Islet of Langerhans (tissue), 1 donor: ENCODE results near the gene IPCEF1.
A peak's percentile ranks its signal among the peaks of the same experiment; 100 is the strongest.
"Not testable (repeated sequence)": the region's sequence is repeated elsewhere in the genome, so short reads cannot be mapped to it uniquely, and the experiment has no call there.

Source experiments
- FAIRE-seq: peaks from one replicate; lab custom pipeline; 2011; peaks lifted over from hg19 to GRCh38; lab: Jason Lieb, UNC

IPCEF1 gene

GRCh38 chr6:154329350-154330170, 27.0 kb downstream of the IPCEF1 start:
- no peak for FAIRE-seq

GRCh38 chr6:154327313-154327712, 29.3 kb downstream of the IPCEF1 start:
- not testable (repeated sequence) for FAIRE-seq

GRCh38 chr6:154325142-154325541, 31.5 kb downstream of the IPCEF1 start:
- FAIRE-seq = no peak

- FAIRE-seq = no peak
These were observed 36.4 kb downstream of the IPCEF1 start for GRCh38 chr6:154320181-154320580.

- FAIRE-seq = peak; percentile 24
These were observed 37.3 kb downstream of the IPCEF1 start for GRCh38 chr6:154319231-154319858.

GRCh38 chr6:154318721-154319120, 37.9 kb downstream of the IPCEF1 start:
- no peak for FAIRE-seq

- FAIRE-seq = no peak
These were observed 40.5 kb downstream of the IPCEF1 start for GRCh38 chr6:154316131-154316530.

GRCh38 chr6:154314084-154314483, 42.5 kb downstream of the IPCEF1 start:
- FAIRE-seq = no peak

GRCh38 chr6:154308986-154309385, 47.6 kb downstream of the IPCEF1 start:
- FAIRE-seq = no peak

GRCh38 chr6:154307696-154308425, 48.7 kb downstream of the IPCEF1 start:
- FAIRE-seq = no peak

GRCh38 chr6:154307147-154307546, 49.5 kb downstream of the IPCEF1 start:
- FAIRE-seq = not testable (repeated sequence)

GRCh38 chr6:154306696-154307095, 49.9 kb downstream of the IPCEF1 start:
- FAIRE-seq = no peak

- no peak for FAIRE-seq
These were observed 52.4 kb downstream of the IPCEF1 start for GRCh38 chr6:154304191-154304590.

GRCh38 chr6:154303642-154304041, 53.0 kb downstream of the IPCEF1 start:
- not testable (repeated sequence) for FAIRE-seq

GRCh38 chr6:154301839-154302752, 54.5 kb downstream of the IPCEF1 start:
- no peak for FAIRE-seq

- no peak for FAIRE-seq
These were observed 55.4 kb downstream of the IPCEF1 start for GRCh38 chr6:154301086-154301625.

GRCh38 chr6:154298297-154298696, 58.3 kb downstream of the IPCEF1 start:
- peak; percentile 24 for FAIRE-seq

- FAIRE-seq = no peak
These were observed 58.9 kb downstream of the IPCEF1 start for GRCh38 chr6:154297721-154298120.

- FAIRE-seq = no peak
These were observed 59.4 kb downstream of the IPCEF1 start for GRCh38 chr6:154297210-154297609.

- no peak for FAIRE-seq
These were observed 60.9 kb downstream of the IPCEF1 start for GRCh38 chr6:154295733-154296132.

GRCh38 chr6:154292855-154293519, 63.6 kb downstream of the IPCEF1 start:
- no peak for FAIRE-seq
